Measurements from ENCODE around the gene FBXO24.
A peak's percentile ranks its signal among the peaks of the same experiment; 100 is the strongest.

Gene FBXO24

GRCh38 chr7:100630066-100630465 is 43.9 kb downstream of the FBXO24 start:
- Mint-ChIP-seq H3K27ac (peak overlapping the region; percentile 7), H3K9me3 (no peaks in the 10 kb centered on the region), H3K27me3 (no peaks in the 10 kb centered on the region), H3K4me3 (no peak overlapping the region), H3K36me3 (ENCODE audit: low read depth) (peaks cover 7% of the 10 kb centered on the region), H3K4me1 (ENCODE audit: low read depth) (peaks cover 23% of the 10 kb centered on the region)

- Mint-ChIP-seq H3K4me1 (ENCODE audit: low read depth) (peaks cover 18% of the 10 kb centered on the region), H3K27ac (peak overlapping the region; percentile 96), H3K4me3 (peak overlapping the region; percentile 86), H3K9me3 (no peaks in the 10 kb centered on the region), H3K36me3 (ENCODE audit: low read depth) (no peaks in the 10 kb centered on the region), H3K27me3 (no peaks in the 10 kb centered on the region)
These were observed 47.0 kb downstream of the FBXO24 start for GRCh38 chr7:100632951-100633717.

GRCh38 chr7:100639995-100640516 is 53.9 kb downstream of the FBXO24 start:
- Mint-ChIP-seq H3K36me3 (ENCODE audit: low read depth) (no peaks in the 10 kb centered on the region), H3K4me1 (ENCODE audit: low read depth) (no peaks in the 10 kb centered on the region), H3K27ac (no peak overlapping the region), H3K9me3 (no peaks in the 10 kb centered on the region), H3K4me3 (no peak overlapping the region), H3K27me3 (peaks cover 3% of the 10 kb centered on the region)

GRCh38 chr7:100640517-100641440 is 54.7 kb downstream of the FBXO24 start:
- H3K4me3 Mint-ChIP-seq: no peak overlapping the region
- no peak overlapping the region for H3K27ac Mint-ChIP-seq
- no peaks in the 10 kb centered on the region for H3K4me1 Mint-ChIP-seq (ENCODE audit: low read depth)
- peaks cover 3% of the 10 kb centered on the region for H3K27me3 Mint-ChIP-seq
- no peaks in the 10 kb centered on the region for H3K36me3 Mint-ChIP-seq (ENCODE audit: low read depth)
- no peaks in the 10 kb centered on the region for H3K9me3 Mint-ChIP-seq

- H3K27ac Mint-ChIP-seq: no peak within 1 kb of the TSS
- peaks cover 3% of the 10 kb centered on the region for H3K27me3 Mint-ChIP-seq
- no peaks in the 10 kb centered on the region for H3K9me3 Mint-ChIP-seq
- no peaks in the 10 kb centered on the region for H3K36me3 Mint-ChIP-seq (ENCODE audit: low read depth)
- H3K4me3 Mint-ChIP-seq: no peak within 1 kb of the TSS
- H3K4me1 Mint-ChIP-seq (ENCODE audit: low read depth): no peaks in the 10 kb centered on the region
These were observed 55.3 kb downstream of the FBXO24 start, which contains the start of gene TFR2 for GRCh38 chr7:100641463-100641859. Gene TFR2 (minus strand): TSS chr7:100641552. CDS start chr7:100641509, 43 bp downstream.

- no peak overlapping the region for H3K4me3 Mint-ChIP-seq
- peaks cover 3% of the 10 kb centered on the region for H3K27me3 Mint-ChIP-seq
- no peaks in the 10 kb centered on the region for H3K36me3 Mint-ChIP-seq (ENCODE audit: low read depth)
- H3K4me1 Mint-ChIP-seq (ENCODE audit: low read depth): no peaks in the 10 kb centered on the region
- no peak overlapping the region for H3K27ac Mint-ChIP-seq
- H3K9me3 Mint-ChIP-seq: no peaks in the 10 kb centered on the region
These were observed 55.9 kb downstream of the FBXO24 start for GRCh38 chr7:100641860-100642533.

- H3K9me3 Mint-ChIP-seq: no peaks in the 10 kb centered on the region
- H3K4me1 Mint-ChIP-seq (ENCODE audit: low read depth): no peaks in the 10 kb centered on the region
- H3K27ac Mint-ChIP-seq: no peak overlapping the region
- no peaks in the 10 kb centered on the region for H3K36me3 Mint-ChIP-seq (ENCODE audit: low read depth)
- peaks cover 3% of the 10 kb centered on the region for H3K27me3 Mint-ChIP-seq
- H3K4me3 Mint-ChIP-seq: no peak overlapping the region
These were observed 56.4 kb downstream of the FBXO24 start for GRCh38 chr7:100642534-100642907.

GRCh38 chr7:100649826-100650565 is 63.9 kb downstream of the FBXO24 start:
- Mint-ChIP-seq H3K27me3 (peaks cover 18% of the 10 kb centered on the region), H3K36me3 (ENCODE audit: low read depth) (no peaks in the 10 kb centered on the region), H3K27ac (no peak overlapping the region), H3K4me1 (ENCODE audit: low read depth) (no peaks in the 10 kb centered on the region), H3K4me3 (no peak overlapping the region), H3K9me3 (no peaks in the 10 kb centered on the region)

All from stimulated activated naive CD8-positive, alpha-beta T cell treated with anti-CD3 and anti-CD28 coated beads, Interleukin-15, Interleukin-2, amounts not matched to agents 100 ng/mL and 50 ng/mL, for 24 hours (primary cell).